Neutrophil (primary cell): ENCODE measurements around the gene GFY.

Experiments used
- H3K27ac ChIP-seq: fragments of 200-600 bp; sonication (generic); 2 replicates; pipeline ENCODE4 v1.5.1; 2016; ENCODE audit warnings: mild to moderate bottlenecking, moderate library complexity
- H3K27me3 ChIP-seq: fragments of 200-600 bp; sonication (generic); 2 replicates; pipeline ENCODE4 v1.6.0; 2016; ENCODE audit warnings: mild to moderate bottlenecking
- H3K36me3 ChIP-seq: fragments of 200-600 bp; sonication (generic); 2 replicates; pipeline ENCODE4 v1.5.1; 2017
- H3K4me1 ChIP-seq, 2 experiments: fragments of 200-600 bp in 1 of 2; sonication (generic) in 1 of 2; 1 replicate in 1 of 2; 2 replicates in 1 of 2; pipeline versions ENCODE4 v1.5.1 to v1.6.1; 2013 to 2016; ENCODE audit warnings: low read depth in 1 of 2, low read length in 1 of 2, mild to moderate bottlenecking in 1 of 2, moderate library complexity in 1 of 2; ENCODE audit not compliant: control insufficient read depth in 1 of 2, insufficient read depth in 1 of 2
- H3K4me3 ChIP-seq, 2 experiments: fragments of 200-600 bp in 1 of 2; sonication (generic) in 1 of 2; 1 replicate in 1 of 2; 2 replicates in 1 of 2; pipeline ENCODE4 v1.5.1; 2013 to 2016; ENCODE audit warnings: low read depth in 1 of 2, low read length in 1 of 2, mild to moderate bottlenecking in 1 of 2, moderate library complexity in 1 of 2
- H3K9me3 ChIP-seq: fragments of 200-600 bp; sonication (generic); 2 replicates; pipeline ENCODE4 v1.5.1; 2016
- CTCF ChIP-seq: fragments of 200-600 bp; sonication (generic); IDR thresholded peaks from 2 replicates; pipeline ENCODE4 v1.5.1; 2016; ENCODE audit warnings: antibody characterized with exemption

The GFY gene

GRCh38 chr19:49475191-49475917 lies 50.2 kb downstream of the GFY start:
- no peaks in the 10 kb centered on the region for H3K9me3 ChIP-seq
- no peaks in the 10 kb centered on the region for H3K36me3 ChIP-seq
- no peak overlapping the region for H3K4me3 ChIP-seq
- H3K27ac ChIP-seq: no peak overlapping the region
- TF ChIP-seq CTCF: no peak
- peaks cover 8% of the 10 kb centered on the region for H3K27me3 ChIP-seq
- peaks cover 11 to 20% of the 10 kb centered on the region in 2 experiments for H3K4me1 ChIP-seq

- Histone ChIP-seq H3K27me3 (peaks cover 8% of the 10 kb centered on the region), H3K4me1 (peaks cover 11 to 20% of the 10 kb centered on the region in 2 experiments), H3K9me3 (no peaks in the 10 kb centered on the region), H3K36me3 (no peaks in the 10 kb centered on the region), H3K4me3 (no peak overlapping the region), H3K27ac (no peak overlapping the region)
- no peak for TF ChIP-seq CTCF
Observed at GRCh38 chr19:49475995-49476880, 51.0 kb downstream of the GFY start.
